IMR-90 (cell line): ENCODE data around the gene CST4. TPM values are rescaled to one million over a fixed set of nuclear protein-coding genes. Genes with fewer than 3 reads are reported as not detected.

Experiments
- ATAC-seq: fragments of 200-7000 bp; cut with Tn5 transposase; 2 replicates; pipeline ENCODE4 v1.9.1; 2020; ENCODE audit warnings: low read depth, mild to moderate bottlenecking, moderate library complexity
- BruUV-seq: library from RNA; stranded (reverse); fragments of 400-500 nt; replicated peaks from 2 replicates; lab custom pipeline; 2021; lab: Mats Ljungman, UMichigan
- CTCF ChIA-PET: fragments of 300-600 bp; formaldehyde crosslinking; extraction: SDS; loops from one replicate; lab custom pipeline; 2021; ENCODE audit warnings: antibody characterized with exemption; lab: Yijun Ruan, JAX
- POLR2A ChIA-PET: fragments of 300-600 bp; sonication (Branson Sonifier 250); formaldehyde crosslinking; loops from one replicate; lab custom pipeline; 2022; ENCODE audit warnings: antibody characterized with exemption; ENCODE audit not compliant: unreplicated experiment; lab: Charles Lee
- DNase-seq: peaks from one replicate; pipeline ENCODE4 v3.0.0; 2013
- H2AFZ ChIP-seq: replicated peaks from 2 replicates; pipeline ENCODE3; 2013; ENCODE audit warnings: low read length, mild to moderate bottlenecking; ENCODE audit not compliant: poor library complexity
- H2AK5ac ChIP-seq: 2 replicates; pipeline ENCODE4 v1.6.1; 2013; ENCODE audit warnings: low read depth, low read length, inconsistent platforms
- H2AK9ac ChIP-seq: replicated peaks from 2 replicates; pipeline ENCODE3; 2013; ENCODE audit warnings: mild to moderate bottlenecking, low read depth, low read length, moderate library complexity; ENCODE audit not compliant: poor library complexity
- H2BK120ac ChIP-seq: 2 replicates; pipeline ENCODE4 v1.6.1; 2013; ENCODE audit warnings: low read depth, low read length, inconsistent platforms
- H2BK15ac ChIP-seq: 3 replicates; pipeline ENCODE4 v1.6.1; 2013; ENCODE audit warnings: low read depth, low read length, inconsistent platforms
- H2BK20ac ChIP-seq: 2 replicates; pipeline ENCODE4 v1.6.1; 2013; ENCODE audit warnings: low read depth, mild to moderate bottlenecking, inconsistent platforms, low read length, moderate library complexity
- H2BK5ac ChIP-seq: 2 replicates; pipeline ENCODE4 v1.6.1; 2013; ENCODE audit warnings: mild to moderate bottlenecking, low read depth, low read length, inconsistent platforms; ENCODE audit not compliant: poor library complexity, severe bottlenecking
- H3K14ac ChIP-seq: replicated peaks from 2 replicates; pipeline ENCODE4 v1.6.1; 2013; ENCODE audit warnings: low read depth, low read length, inconsistent platforms
- H3K18ac ChIP-seq: 2 replicates; pipeline ENCODE4 v1.6.1; 2013; ENCODE audit warnings: low read depth, low read length, control low read depth
- H3K23ac ChIP-seq: 2 replicates; pipeline ENCODE4 v1.6.1; 2013; ENCODE audit warnings: low read depth, low read length, inconsistent platforms
- H3K27ac ChIP-seq: 2 replicates; pipeline ENCODE4 v1.5.1; 2013; ENCODE audit warnings: mild to moderate bottlenecking, control low read depth, low read length; ENCODE audit not compliant: insufficient read depth
- H3K27me3 ChIP-seq: 2 replicates; pipeline ENCODE4 v1.6.1; 2013; ENCODE audit warnings: low read length; ENCODE audit not compliant: control insufficient read depth, insufficient read depth
- H3K36me3 ChIP-seq: 2 replicates; pipeline ENCODE4 v1.6.1; 2013; ENCODE audit warnings: low read length, mixed read lengths; ENCODE audit not compliant: control insufficient read depth, insufficient read depth
- H3K4ac ChIP-seq: 2 replicates; pipeline ENCODE4 v1.6.1; 2013; ENCODE audit warnings: low read depth, low read length, inconsistent platforms
- H3K4me1 ChIP-seq: 2 replicates; pipeline ENCODE4 v1.6.1; 2013; ENCODE audit warnings: low read length, mixed read lengths; ENCODE audit not compliant: control insufficient read depth, insufficient read depth
- H3K4me2 ChIP-seq: 2 replicates; pipeline ENCODE4 v1.6.1; 2013; ENCODE audit warnings: low read depth, mild to moderate bottlenecking, control low read depth, low read length, moderate library complexity
- H3K4me3 ChIP-seq: 2 replicates; pipeline ENCODE4 v1.5.1; 2013; ENCODE audit warnings: low read depth, mild to moderate bottlenecking, control low read depth, low read length, moderate library complexity; ENCODE audit not compliant: insufficient read depth
- H3K56ac ChIP-seq: 2 replicates; pipeline ENCODE4 v1.6.1; 2013; ENCODE audit warnings: low read length, inconsistent platforms; ENCODE audit not compliant: insufficient read depth; ENCODE audit errors: extremely low read depth
- H3K79me1 ChIP-seq, 2 experiments: 2 replicates each; pipeline ENCODE4 v1.6.1; 2013; ENCODE audit warnings: low read length in 2 of 2, inconsistent platforms in 1 of 2, low read depth in 1 of 2
- H3K9ac ChIP-seq: 2 replicates; pipeline ENCODE4 v1.6.1; 2013; ENCODE audit warnings: low read depth, low read length, control low read depth
- H3K9me1 ChIP-seq: 2 replicates; pipeline ENCODE4 v1.6.1; 2013; ENCODE audit warnings: low read length, inconsistent platforms; ENCODE audit not compliant: insufficient read depth
- H3K9me3 ChIP-seq: 2 replicates; pipeline ENCODE4 v1.6.1; 2013; ENCODE audit warnings: low read length; ENCODE audit not compliant: control insufficient read depth, insufficient read depth
- H4K20me1 ChIP-seq: 2 replicates; pipeline ENCODE4 v1.6.1; 2013; ENCODE audit warnings: low read length, inconsistent platforms; ENCODE audit not compliant: insufficient read depth
- H4K5ac ChIP-seq: 2 replicates; pipeline ENCODE4 v1.6.1; 2013; ENCODE audit warnings: mild to moderate bottlenecking, low read depth, low read length, control low read depth
- H4K8ac ChIP-seq, 2 experiments: 2 replicates each; pipeline ENCODE4 v1.6.1; 2013; ENCODE audit warnings: low read depth in 2 of 2, low read length in 2 of 2, control low read depth in 1 of 2, inconsistent platforms in 1 of 2
- H4K91ac ChIP-seq: 2 replicates; pipeline ENCODE4 v1.6.1; 2013; ENCODE audit warnings: low read depth, low read length, inconsistent platforms; ENCODE audit not compliant: insufficient read depth
- CEBPB ChIP-seq: IDR thresholded peaks from 2 replicates; pipeline ENCODE4 v1.6.1; 2012; ENCODE audit warnings: low read depth, low read length, improper control_type of control experiment
- WGBS, 2 experiments: methylation state at CpG; one replicate each; pipeline versions ENCODE4 v1.1.5 to v1.1.7; 2013; ENCODE audit warnings: missing lambda C conversion rate in 2 of 2; ENCODE audit not compliant: insufficient read length in 1 of 2; ENCODE audit errors: extremely low coverage in 2 of 2; 5-methylcytosine and 5-hydroxymethylcytosine counted together
- dilution Hi-C: fragments of 300-500 bp; cut with HindIII; formaldehyde crosslinking; loops from one replicate; pipeline ENCODE4 v1.14.3; 2018; ENCODE audit warnings: low sequenced_read_pairs; ENCODE audit not compliant: unreplicated experiment
- in situ Hi-C: fragments of 300-500 bp; cut with MboI; formaldehyde crosslinking; loops from 3 replicates; pipeline ENCODE4 v1.14.3; 2019; ENCODE audit warnings: low sequenced_read_pairs, inconsistent platforms, mixed read lengths
- intact Hi-C: fragments of 100-400 bp; cut with micrococcal nuclease; formaldehyde crosslinking; loops from 2 replicates; pipeline ENCODE4 v1.10.0; 2022
- polyA plus RNA-seq, 3 experiments: library from polyadenylated mRNA; depleted of rRNA; stranded (reverse); fragments of >200 nt; gene quantifications; 2 replicates each; pipeline ENCODE4 v1.2.3, GENCODE V29; 2012; ENCODE audit warnings: low replicate concordance in 1 of 3
- total RNA-seq: library from RNA; depleted of rRNA; stranded (reverse); fragments of >200 nt; gene quantifications from 2 replicates; pipeline ENCODE4 v1.2.3, GENCODE V29; 2012
- TF ChIP-seq, protein P1 (sequence below): fragments of 150-350 bp; IDR thresholded peaks from 2 replicates; pipeline ENCODE4 v1.6.1; 2017; ENCODE audit warnings: mild to moderate bottlenecking, antibody characterized with exemption, low read length, low read depth
- TF ChIP-seq, protein P2 (sequence below): conservative IDR thresholded peaks from 2 replicates; pipeline ENCODE4 v1.5.1; 2012; ENCODE audit warnings: mild to moderate bottlenecking, low read depth, low read length, improper control_type of control experiment

Gene CST4
- total and polyA plus RNA-seq, 2 of the 4 experiments (the other 2 are of a cell fraction): not detected

- no peak overlapping the region for H3K14ac ChIP-seq
- BruUV-seq: no TSS peak
- H2AK9ac ChIP-seq: no peak overlapping the region
- peak overlapping the region; percentile 79 for H2BK5ac ChIP-seq
- H2BK15ac ChIP-seq: no peak overlapping the region
- H3K56ac ChIP-seq: no peak overlapping the region
- TF ChIP-seq, protein P1, sequence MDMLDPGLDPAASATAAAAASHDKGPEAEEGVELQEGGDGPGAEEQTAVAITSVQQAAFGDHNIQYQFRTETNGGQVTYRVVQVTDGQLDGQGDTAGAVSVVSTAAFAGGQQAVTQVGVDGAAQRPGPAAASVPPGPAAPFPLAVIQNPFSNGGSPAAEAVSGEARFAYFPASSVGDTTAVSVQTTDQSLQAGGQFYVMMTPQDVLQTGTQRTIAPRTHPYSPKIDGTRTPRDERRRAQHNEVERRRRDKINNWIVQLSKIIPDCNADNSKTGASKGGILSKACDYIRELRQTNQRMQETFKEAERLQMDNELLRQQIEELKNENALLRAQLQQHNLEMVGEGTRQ: peak; percentile 35; the same call in 1 of the 2 replicates
- TF ChIP-seq, protein P2, sequence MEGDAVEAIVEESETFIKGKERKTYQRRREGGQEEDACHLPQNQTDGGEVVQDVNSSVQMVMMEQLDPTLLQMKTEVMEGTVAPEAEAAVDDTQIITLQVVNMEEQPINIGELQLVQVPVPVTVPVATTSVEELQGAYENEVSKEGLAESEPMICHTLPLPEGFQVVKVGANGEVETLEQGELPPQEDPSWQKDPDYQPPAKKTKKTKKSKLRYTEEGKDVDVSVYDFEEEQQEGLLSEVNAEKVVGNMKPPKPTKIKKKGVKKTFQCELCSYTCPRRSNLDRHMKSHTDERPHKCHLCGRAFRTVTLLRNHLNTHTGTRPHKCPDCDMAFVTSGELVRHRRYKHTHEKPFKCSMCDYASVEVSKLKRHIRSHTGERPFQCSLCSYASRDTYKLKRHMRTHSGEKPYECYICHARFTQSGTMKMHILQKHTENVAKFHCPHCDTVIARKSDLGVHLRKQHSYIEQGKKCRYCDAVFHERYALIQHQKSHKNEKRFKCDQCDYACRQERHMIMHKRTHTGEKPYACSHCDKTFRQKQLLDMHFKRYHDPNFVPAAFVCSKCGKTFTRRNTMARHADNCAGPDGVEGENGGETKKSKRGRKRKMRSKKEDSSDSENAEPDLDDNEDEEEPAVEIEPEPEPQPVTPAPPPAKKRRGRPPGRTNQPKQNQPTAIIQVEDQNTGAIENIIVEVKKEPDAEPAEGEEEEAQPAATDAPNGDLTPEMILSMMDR: no peak
- peak; percentile 26; the same call in 1 of the 2 replicates for TF ChIP-seq CEBPB
- no peak overlapping the region for H2BK120ac ChIP-seq
- WGBS, 2 experiments: 69% methylated on average over 3 of the region's 8 CpGs; no CpG with 5 or more reads in 1 of the 2 experiments
- dilution Hi-C loops: no loop called here
- peak overlapping the region; percentile 38; the same call in 1 of the 2 replicates for H3K27ac ChIP-seq
- peaks cover 5% of the 10 kb centered on the region for H3K4me1 ChIP-seq
- no peaks in the 10 kb centered on the region for H3K79me1 ChIP-seq
- H2BK20ac ChIP-seq: no peak overlapping the region
- peak; percentile 41 for ATAC-seq
- no peak overlapping the region for H4K91ac ChIP-seq
- DNase-seq: peak; percentile 43
- no peak overlapping the region for H2AFZ ChIP-seq
- H3K4me3 ChIP-seq: no peak overlapping the region
- H3K27me3 ChIP-seq: peaks cover 7% of the 10 kb centered on the region
- no peak overlapping the region for H3K4ac ChIP-seq
- intact Hi-C loops: loop anchor here (10.0 kb wide), 1 partner anchor 65 kb away; no protein-coding TSS in a partner anchor
- H4K8ac ChIP-seq: no peak overlapping the region
- in situ Hi-C loops: loop anchor here (10.0 kb wide), 1 partner anchor 335 kb away; no protein-coding TSS in a partner anchor
- no peak overlapping the region for H3K9ac ChIP-seq
- no peak overlapping the region for H3K23ac ChIP-seq
- ChIA-PET CTCF (interaction anchor here (0.8 kb wide), 1 partner anchor 8 kb away, joined by 4 read pairs; no protein-coding TSS in a partner anchor), POLR2A (no interaction called here)
- H4K5ac ChIP-seq: no peak overlapping the region
- no peaks in the 10 kb centered on the region for H3K9me1 ChIP-seq
- H2AK5ac ChIP-seq: no peak overlapping the region
- peak overlapping the region; percentile 57; the same call in 1 of the 2 replicates for H3K18ac ChIP-seq
- no peaks in the 10 kb centered on the region for H3K36me3 ChIP-seq
- H3K4me2 ChIP-seq: peak overlapping the region; percentile 37; the same call in 1 of the 2 replicates
- H3K9me3 ChIP-seq: no peaks in the 10 kb centered on the region
- no peaks in the 10 kb centered on the region for H4K20me1 ChIP-seq
These were observed 28.6 kb downstream of the CST4 start for GRCh38 chr20:23659989-23660837.
